Natural killer cell treated with Interleukin-12 subunit alpha and Interleukin-12 subunit beta and Interleukin-15 and Interleukin-18, amount 100 ng/mL, for 72 hours (primary cell): ENCODE data around the gene DDC. TPM values are rescaled to one million over a fixed set of nuclear protein-coding genes. Genes with fewer than 3 reads are reported as not detected.
A peak's percentile ranks its signal among the peaks of the same experiment; 100 is the strongest.
"Not testable (repeated sequence)": the region's sequence is repeated elsewhere in the genome, so short reads cannot be mapped to it uniquely, and the experiment has no call there.

Source experiments
- ATAC-seq, 2 donors: fragments of 150-1000 bp; cut with Tn5 transposase in 1 of 2; sonication (Bioruptor Pico), chemical (Tn5 transposase) in 1 of 2; 2 replicates each; pipeline ENCODE4 v1.10.0; 2021
- DNase-seq: peaks from one replicate; pipeline ENCODE4 v3.0.0; 2022; ENCODE audit warnings: low spot score
- H3K27ac Mint-ChIP-seq, 2 donors: 1 replicate in 1 of 2; 2 replicates in 1 of 2; pipeline ENCODE4 v1.8.0; 2022; ENCODE audit warnings: mixed read lengths in 2 of 2, mild to moderate bottlenecking in 1 of 2, moderate library complexity in 1 of 2
- H3K27me3 Mint-ChIP-seq, 2 donors: 1 replicate in 1 of 2; 2 replicates in 1 of 2; pipeline ENCODE4 v1.8.0; 2022; ENCODE audit warnings: mixed read lengths in 2 of 2
- H3K36me3 Mint-ChIP-seq: one replicate; pipeline ENCODE4 v1.8.0; 2022; ENCODE audit warnings: mixed read lengths
- H3K4me1 Mint-ChIP-seq, 2 donors: 1 replicate in 1 of 2; 2 replicates in 1 of 2; pipeline ENCODE4 v1.8.0; 2022; ENCODE audit warnings: low read depth in 2 of 2, mixed read lengths in 2 of 2, mild to moderate bottlenecking in 1 of 2
- H3K4me3 Mint-ChIP-seq: one replicate; pipeline ENCODE4 v1.8.0; 2022; ENCODE audit warnings: mixed read lengths
- H3K9me3 Mint-ChIP-seq: 2 replicates; pipeline ENCODE4 v1.8.0; 2022; ENCODE audit warnings: mixed read lengths
- total RNA-seq, 2 donors: library from RNA; stranded (reverse); gene quantifications; one replicate each; pipeline ENCODE4 v1.2.3, GENCODE V29; 2022

The DDC gene
- total RNA-seq, 2 donors from 2014 or later, result not detected

DNA sequence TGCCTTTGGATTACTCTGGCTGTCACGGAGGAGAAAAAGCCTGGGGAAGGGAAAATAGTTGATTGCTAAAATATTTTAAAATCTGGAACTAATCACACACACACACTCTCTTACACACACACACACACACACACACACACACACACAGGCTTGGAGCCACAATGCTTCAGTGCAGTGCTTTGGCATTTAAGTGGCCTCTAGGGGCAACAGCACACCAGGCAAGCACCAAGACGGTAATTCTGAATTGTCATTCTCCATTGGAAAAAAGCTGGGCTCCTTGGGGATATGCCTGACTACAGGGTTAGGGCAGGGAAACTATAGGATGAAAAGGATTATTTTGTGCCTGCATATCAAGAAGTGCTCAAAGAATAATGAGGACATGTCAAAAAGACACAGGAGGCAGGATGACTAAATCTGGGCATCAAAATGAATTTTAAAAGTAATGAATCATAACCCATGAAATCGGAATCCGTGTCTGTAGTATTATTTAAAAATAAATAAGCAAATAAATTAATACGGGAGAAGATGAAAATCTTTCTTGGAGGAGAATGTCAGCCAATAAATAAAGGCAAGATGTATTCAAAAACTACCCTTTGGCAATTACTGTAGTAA lies 30.4 kb upstream of the DDC start:
- peak overlapping the region; percentile 53 for H3K4me3 Mint-ChIP-seq
- ATAC-seq, result peak in 1 of 2 donors; percentile 43
- peaks cover 8 to 18% of the 10 kb centered on the region in 2 donors for H3K27me3 Mint-ChIP-seq

DNA sequence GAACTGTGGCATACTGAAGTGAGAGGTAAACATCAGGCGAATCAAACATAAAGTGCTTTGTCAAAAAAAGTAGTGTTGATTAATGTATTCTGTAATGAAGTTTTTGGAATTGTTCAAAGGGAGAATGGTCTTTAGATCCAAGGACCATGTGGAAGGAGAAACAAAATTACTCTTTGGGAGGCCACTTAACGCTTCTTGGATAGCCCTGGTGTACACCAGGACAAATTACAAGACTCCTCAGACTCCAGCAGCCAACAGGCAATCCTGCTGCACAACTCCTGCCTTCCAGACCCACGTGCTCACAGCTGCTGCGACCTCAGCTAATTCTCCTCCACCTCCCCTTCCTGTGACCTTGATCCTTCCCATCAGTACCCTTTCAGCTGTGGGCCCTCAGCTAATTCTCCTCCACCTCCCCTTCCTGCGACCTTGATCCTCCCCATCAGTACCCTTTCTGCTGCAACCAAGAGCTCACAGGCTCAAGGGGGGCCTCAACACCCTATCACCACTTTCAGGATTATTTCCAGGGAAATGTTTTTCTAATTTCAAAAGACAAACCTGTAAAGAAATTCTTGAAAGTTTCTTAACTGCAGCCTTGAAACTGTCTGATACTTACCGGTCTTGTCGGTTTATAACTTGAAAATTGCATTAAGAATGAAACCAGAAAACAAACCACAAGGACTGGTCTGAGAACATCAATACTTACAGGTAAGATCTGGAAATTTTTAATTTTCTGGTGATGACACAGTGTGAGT lies 29.7 kb upstream of the DDC start:
- Mint-ChIP-seq H3K4me1 (peaks cover 5 to 14% of the 10 kb centered on the region in 2 donors), H3K27ac (peak overlapping the region in 1 of 2 donors; percentile 7), H3K9me3 (no peaks in the 10 kb centered on the region), H3K36me3 (no peaks in the 10 kb centered on the region), H3K27me3 (peaks cover 8 to 20% of the 10 kb centered on the region in 2 donors), H3K4me3 (peak overlapping the region; percentile 53)
- DNase-seq (no peak), ATAC-seq (peak in 1 of 2 donors; percentile 64)

More for the DNA sequence above, 30.4 kb upstream of the DDC start:
- no peak for DNase-seq
- H3K36me3 Mint-ChIP-seq, result no peaks in the 10 kb centered on the region
- no peaks in the 10 kb centered on the region for H3K9me3 Mint-ChIP-seq
- peaks cover 5 to 14% of the 10 kb centered on the region in 2 donors for H3K4me1 Mint-ChIP-seq
- H3K27ac Mint-ChIP-seq, result peak overlapping the region in 1 of 2 donors; percentile 7

DNA sequence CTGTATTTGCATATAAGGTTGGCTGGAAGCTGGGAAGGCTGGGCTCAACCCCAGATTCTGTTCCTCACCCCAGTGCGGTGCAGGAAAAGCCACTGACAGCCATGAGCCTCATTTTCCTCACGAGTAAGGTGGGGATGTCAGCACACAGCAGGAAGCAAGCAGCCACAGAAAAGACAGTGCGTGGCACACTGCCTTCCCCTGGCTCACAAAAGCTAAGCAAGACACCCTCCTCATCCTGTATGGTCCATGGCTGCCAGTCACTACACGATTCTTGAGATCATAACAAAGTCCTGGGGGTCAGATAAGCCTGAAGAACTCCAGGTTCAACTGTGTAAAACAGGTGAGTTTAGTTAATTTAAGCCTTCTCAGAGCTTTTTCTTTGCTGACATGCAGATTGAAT lies 28.9 kb upstream of the DDC start:
- DNase-seq, result no peak
- Mint-ChIP-seq H3K27me3 (peaks cover 8 to 20% of the 10 kb centered on the region in 2 donors), H3K4me3 (no peak overlapping the region), H3K4me1 (peaks cover 5 to 14% of the 10 kb centered on the region in 2 donors), H3K27ac (no peak overlapping the region), H3K9me3 (no peaks in the 10 kb centered on the region), H3K36me3 (no peaks in the 10 kb centered on the region)
- ATAC-seq, result no peak

DNA sequence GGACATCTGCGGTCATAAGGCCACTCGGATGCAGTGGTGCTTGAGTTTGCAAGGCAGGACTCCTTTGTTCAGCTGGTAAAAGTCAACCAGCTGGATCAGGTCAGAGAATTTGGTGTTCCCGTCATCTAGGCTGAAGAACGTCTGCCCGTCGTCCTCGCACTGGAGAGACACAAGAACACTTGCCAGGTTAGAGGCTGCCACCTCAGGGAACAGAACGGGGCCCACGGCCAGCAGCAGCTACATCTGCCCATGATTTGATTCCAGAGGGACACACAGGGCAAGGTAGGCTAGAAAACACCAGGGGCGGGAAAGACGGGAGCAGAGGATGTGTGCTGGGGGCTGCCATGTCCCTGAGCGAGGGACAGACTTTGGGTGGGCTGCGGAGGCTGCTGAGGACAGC lies 27.7 kb upstream of the DDC start:
- H3K27ac Mint-ChIP-seq, result no peak overlapping the region
- peaks cover 0 to 14% of the 10 kb centered on the region in 2 donors for H3K4me1 Mint-ChIP-seq
- H3K4me3 Mint-ChIP-seq, result no peak overlapping the region
- no peak for ATAC-seq
- no peaks in the 10 kb centered on the region for H3K36me3 Mint-ChIP-seq
- H3K27me3 Mint-ChIP-seq, result peaks cover 9 to 20% of the 10 kb centered on the region in 2 donors
- no peak for DNase-seq
- no peaks in the 10 kb centered on the region for H3K9me3 Mint-ChIP-seq

DNA sequence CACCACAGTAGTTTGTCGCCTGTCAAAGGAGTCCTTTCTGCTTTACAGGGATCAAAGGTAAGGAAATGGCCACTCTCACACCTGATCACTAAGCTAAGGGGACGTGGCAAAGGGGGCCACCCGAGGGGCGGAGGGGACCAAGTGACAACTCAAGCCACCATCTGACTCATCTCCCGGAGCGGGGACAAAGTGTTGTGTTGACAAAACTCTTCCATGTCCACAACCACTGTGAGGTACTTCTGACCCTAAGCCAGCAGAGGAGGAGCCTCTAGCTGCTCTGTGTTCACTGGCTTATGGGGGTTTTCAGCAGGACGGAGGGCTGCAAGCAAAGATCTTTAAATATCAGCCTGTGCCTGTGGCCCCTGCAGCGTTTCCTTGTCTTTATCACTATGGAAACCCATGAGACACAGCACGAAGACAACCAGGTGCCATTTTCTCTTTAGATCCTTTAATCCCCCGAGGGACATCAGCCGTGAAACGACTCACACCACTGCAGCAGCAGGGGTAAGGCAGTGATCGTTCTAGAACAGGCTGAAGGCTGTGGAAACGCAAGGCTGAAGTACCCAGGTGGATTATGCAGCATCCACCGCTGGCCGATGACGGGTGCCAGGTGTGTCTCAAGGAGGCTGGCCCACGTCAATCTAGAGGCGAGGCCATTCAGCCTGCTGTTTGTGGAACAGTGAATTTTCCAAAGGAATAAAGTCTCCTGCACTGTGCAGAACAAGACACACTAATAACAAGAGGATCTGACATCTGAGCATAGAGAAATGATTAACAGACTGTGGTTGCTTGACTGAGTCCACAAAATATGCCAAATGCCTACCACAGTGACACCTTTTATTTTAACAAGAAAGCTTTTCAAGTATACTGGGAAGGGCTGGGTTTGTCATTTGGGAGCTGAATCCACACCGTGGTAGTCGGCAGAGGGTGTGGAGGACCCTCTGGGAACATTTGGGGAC lies 26.6 kb upstream of the DDC start:
- Mint-ChIP-seq H3K36me3 (no peaks in the 10 kb centered on the region), H3K4me3 (no peak overlapping the region), H3K27ac (no peak overlapping the region), H3K27me3 (peaks cover 16 to 25% of the 10 kb centered on the region in 2 donors), H3K9me3 (no peaks in the 10 kb centered on the region), H3K4me1 (peaks cover 0 to 14% of the 10 kb centered on the region in 2 donors)
- DNase-seq (no peak), ATAC-seq (no peak)

DNA sequence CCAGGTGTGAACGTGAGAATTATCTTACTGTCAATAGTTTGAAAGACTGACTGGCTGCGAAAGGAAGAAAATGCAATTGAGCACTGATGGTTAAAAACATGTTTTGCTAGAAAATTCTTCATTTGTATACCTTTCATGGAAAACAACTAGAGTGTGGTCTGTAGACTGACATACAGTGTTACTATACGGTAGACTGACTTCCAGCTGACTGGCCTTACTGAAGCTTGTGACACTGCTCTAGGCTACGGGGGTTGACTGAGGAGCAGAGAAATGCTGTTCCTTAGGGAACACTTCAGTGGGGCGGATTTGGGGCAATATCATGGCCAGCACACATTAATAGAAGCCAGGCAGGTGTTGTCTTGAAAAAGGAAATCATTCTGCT lies 25.9 kb upstream of the DDC start:
- Mint-ChIP-seq H3K4me1 (peaks cover 0 to 14% of the 10 kb centered on the region in 2 donors), H3K27ac (no peak overlapping the region), H3K27me3 (peaks cover 16 to 25% of the 10 kb centered on the region in 2 donors), H3K9me3 (no peaks in the 10 kb centered on the region), H3K4me3 (no peak overlapping the region), H3K36me3 (no peaks in the 10 kb centered on the region)
- DNase-seq (no peak), ATAC-seq (no peak)

DNA sequence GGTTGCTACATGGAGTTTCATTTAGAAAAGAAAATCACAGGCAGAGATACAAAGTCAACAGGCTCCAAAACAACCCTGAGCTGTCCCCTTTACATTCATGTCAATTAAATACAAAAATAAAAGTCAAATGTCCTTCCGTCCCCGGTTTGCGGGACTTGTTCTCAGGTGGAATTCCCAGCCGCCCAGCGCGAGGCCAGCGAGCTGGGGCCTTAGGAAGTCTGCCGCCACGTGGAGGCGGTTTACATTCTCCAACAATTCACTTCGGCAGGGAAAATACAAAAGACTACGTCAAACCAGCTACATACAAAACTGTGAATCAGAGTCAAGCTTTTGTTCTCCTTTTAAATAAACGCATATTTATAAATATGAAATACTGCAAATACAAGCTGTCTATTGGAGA lies 25.3 kb upstream of the DDC start:
- Mint-ChIP-seq H3K4me1 (peaks cover 0 to 12% of the 10 kb centered on the region in 2 donors), H3K27ac (no peak overlapping the region), H3K4me3 (no peak overlapping the region), H3K27me3 (peaks cover 16 to 25% of the 10 kb centered on the region in 2 donors), H3K36me3 (no peaks in the 10 kb centered on the region), H3K9me3 (no peaks in the 10 kb centered on the region)
- no peak for DNase-seq
- no peak for ATAC-seq

DNA sequence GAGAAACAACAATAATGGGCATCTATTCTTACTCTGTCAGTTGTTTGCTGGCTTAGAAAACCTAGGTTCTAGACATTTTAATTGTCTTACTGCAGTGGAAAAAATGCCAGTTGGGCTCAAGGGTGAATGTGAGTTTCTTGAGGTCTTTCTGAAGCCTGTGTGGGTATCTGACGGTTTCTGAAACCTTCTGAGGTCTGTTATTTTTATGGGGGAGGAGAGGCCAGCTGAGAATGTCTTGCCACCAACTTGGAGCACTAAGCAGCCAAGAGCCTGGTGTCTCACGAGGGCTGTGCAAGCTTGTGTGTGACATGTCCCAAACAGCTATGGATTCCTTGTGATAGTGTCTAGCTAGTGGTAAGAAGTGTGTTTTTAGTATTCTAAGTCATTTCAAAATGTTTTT lies 24.2 kb upstream of the DDC start:
- Mint-ChIP-seq H3K27me3 (peaks cover 16 to 21% of the 10 kb centered on the region in 2 donors), H3K27ac (no peak overlapping the region), H3K9me3 (no peaks in the 10 kb centered on the region), H3K4me3 (no peak overlapping the region), H3K36me3 (no peaks in the 10 kb centered on the region), H3K4me1 (peaks cover 0 to under 1% of the 10 kb centered on the region in 2 donors)
- DNase-seq (no peak), ATAC-seq (no peak)

DNA sequence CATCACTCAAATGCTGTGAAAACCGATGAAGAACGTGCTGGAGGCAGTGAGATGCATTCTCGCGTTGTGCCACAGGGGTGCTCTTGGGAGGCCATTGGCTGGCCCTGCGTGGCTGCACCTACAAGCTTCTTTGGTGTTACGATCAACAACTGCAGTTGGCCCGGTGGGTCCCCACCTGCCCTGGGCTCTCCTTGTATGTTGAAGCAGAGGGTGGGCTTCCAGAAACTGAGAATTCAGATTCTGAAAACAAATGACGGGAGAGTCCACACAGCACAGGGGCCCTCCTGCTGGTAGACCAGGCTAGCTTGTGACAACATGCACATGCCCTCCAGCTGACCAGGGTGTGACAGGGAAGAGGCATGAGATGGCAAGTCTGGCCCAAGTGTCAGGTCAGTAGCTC lies 23.7 kb upstream of the DDC start:
- Mint-ChIP-seq H3K27ac (no peak overlapping the region), H3K9me3 (no peaks in the 10 kb centered on the region), H3K4me1 (no peaks in the 10 kb centered on the region), H3K36me3 (peaks cover under 1% of the 10 kb centered on the region), H3K4me3 (no peak overlapping the region), H3K27me3 (peaks cover 16 to 21% of the 10 kb centered on the region in 2 donors)
- ATAC-seq, result peak in 1 of 2 donors; percentile 20
- no peak for DNase-seq

DNA sequence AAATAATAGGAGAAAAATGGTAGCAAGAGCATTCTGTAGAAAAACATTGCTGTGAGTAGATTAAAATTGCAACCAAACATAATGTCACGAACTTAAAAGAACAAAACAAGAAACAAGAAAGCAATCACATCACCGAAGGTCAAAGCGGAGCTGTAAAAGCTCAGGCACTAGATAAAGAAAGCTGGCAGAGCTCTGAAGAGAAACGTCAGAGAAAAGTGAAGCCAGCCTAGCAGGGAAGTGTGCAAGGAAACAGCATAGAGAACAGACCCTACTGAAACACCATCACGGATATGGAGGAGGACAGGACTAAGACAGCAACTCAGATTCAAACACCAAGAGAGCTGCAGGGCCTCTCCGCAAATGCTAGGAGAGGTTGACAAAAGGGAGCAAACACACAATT lies 22.5 kb upstream of the DDC start:
- H3K36me3 Mint-ChIP-seq, result peaks cover 8% of the 10 kb centered on the region
- no peak overlapping the region for H3K4me3 Mint-ChIP-seq
- DNase-seq (no peak), ATAC-seq (no peak)
- H3K9me3 Mint-ChIP-seq, result no peaks in the 10 kb centered on the region
- H3K4me1 Mint-ChIP-seq, result no peaks in the 10 kb centered on the region
- H3K27ac Mint-ChIP-seq, result no peak overlapping the region
- H3K27me3 Mint-ChIP-seq, result peaks cover 16 to 18% of the 10 kb centered on the region in 2 donors

DNA sequence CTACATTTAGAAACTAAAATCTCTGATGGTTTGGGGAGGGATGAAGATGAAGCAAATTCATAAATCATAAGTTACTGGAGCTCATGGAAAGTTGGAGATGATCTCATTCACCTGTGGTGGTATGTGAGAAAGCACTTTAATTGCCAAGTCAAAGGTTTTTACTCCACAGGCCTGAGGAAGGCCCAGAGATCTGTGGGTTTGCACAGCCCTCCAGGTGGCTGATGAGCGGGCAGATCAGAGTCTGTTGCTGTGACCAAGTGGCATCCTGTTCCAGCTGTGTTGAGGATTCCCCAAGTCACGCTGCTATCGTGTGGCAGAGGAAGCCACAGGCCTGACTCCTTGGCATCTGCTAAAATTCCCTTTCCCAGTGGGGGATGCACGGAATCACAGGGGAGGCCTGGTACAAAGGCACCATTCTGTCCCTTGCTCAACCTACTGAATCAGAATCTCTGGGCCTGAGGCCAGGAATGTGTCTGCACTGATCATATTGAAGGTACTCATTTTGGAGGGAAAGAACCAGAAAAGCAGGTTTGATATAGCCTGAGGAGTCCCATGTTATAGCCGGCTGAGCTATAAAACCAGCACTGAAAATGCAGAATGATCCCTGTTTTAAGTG lies 19.7 kb upstream of the DDC start:
- peaks cover 14 to 22% of the 10 kb centered on the region in 2 donors for H3K27me3 Mint-ChIP-seq

DNA sequence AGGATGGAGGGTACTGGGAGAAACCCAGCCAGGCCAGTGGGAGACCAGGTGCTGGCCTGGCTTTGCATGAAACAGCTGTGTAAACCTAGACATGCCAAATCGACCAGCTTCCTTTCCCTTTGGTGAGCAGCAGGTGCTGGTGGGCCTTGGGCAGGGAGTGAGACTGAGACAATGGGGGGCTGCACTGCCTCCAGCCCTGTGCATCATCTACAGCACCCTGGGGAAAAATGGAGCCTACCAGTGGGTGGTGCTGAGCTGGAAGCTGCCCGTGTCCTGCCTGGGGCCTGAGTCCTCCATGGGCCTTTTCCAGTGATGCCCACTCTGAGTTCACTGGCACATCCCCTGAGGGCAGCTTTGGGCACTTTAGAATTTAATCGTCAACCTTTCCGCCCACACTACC lies 19.2 kb upstream of the DDC start:
- DNase-seq (no peak), ATAC-seq (no peak)
- Mint-ChIP-seq H3K36me3 (peaks cover 12% of the 10 kb centered on the region), H3K9me3 (no peaks in the 10 kb centered on the region), H3K27me3 (peaks cover 13 to 25% of the 10 kb centered on the region in 2 donors), H3K4me3 (no peak overlapping the region), H3K4me1 (no peaks in the 10 kb centered on the region), H3K27ac (no peak overlapping the region)

More for the DNA sequence above, 19.7 kb upstream of the DDC start:
- Mint-ChIP-seq H3K9me3 (no peaks in the 10 kb centered on the region), H3K4me3 (no peak overlapping the region), H3K27ac (no peak overlapping the region), H3K4me1 (no peaks in the 10 kb centered on the region), H3K36me3 (peaks cover 12% of the 10 kb centered on the region)
- ATAC-seq (no peak), DNase-seq (no peak)

DNA sequence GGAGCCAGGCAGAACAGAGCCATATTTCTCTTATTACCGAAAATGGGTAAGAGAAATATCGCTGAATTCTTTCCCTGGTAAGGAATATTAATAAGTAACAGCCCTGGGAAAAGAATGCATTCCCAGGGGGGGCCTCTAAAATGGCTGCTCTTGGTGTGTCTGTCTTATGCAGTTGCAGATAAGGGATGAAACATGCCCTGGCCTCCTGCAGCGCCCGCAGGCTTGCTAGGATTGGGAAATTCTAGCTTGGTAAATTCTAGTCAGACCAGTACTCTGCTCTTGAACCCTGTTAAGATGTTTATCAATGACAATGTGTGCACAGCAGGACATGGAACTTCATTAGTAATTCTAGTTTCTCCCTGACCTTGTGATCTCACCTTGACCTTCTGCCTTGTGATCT lies 18.1 kb upstream of the DDC start:
- Mint-ChIP-seq H3K27me3 (peaks cover 11 to 25% of the 10 kb centered on the region in 2 donors), H3K36me3 (peaks cover 12% of the 10 kb centered on the region)
- not testable (repeated sequence) for H3K27ac Mint-ChIP-seq, H3K4me3 Mint-ChIP-seq, DNase-seq, H3K9me3 Mint-ChIP-seq, ATAC-seq, H3K4me1 Mint-ChIP-seq
